Ureter (tissue), 1 donor: Measurements from ENCODE around the gene TTK. TPM values are rescaled to one million over a fixed set of nuclear protein-coding genes. Genes with fewer than 3 reads are reported as not detected.
"Not testable (repeated sequence)": the region's sequence is repeated elsewhere in the genome, so short reads cannot be mapped to it uniquely, and the experiment has no call there.

Experiments used
- DNase-seq: peaks from one replicate; pipeline ENCODE4 v3.0.0-alpha.2; 2020; ENCODE audit warnings: low spot score
- total RNA-seq: library from RNA; stranded (reverse); gene quantifications from one replicate; pipeline ENCODE4 v1.2.4, GENCODE V29; 2023
- donor health status: DM: yes; HTN: yes; CAD: no.

The TTK gene
- total RNA-seq, 1 donor from 2014 or later: 1.5 TPM

GRCh38 chr6:80021591-80021990 is 17.1 kb downstream of the TTK start:
- no peak for DNase-seq

- DNase-seq: no peak
These were observed 18.4 kb downstream of the TTK start for GRCh38 chr6:80022803-80023202.

- DNase-seq: no peak
These were observed 24.1 kb downstream of the TTK start for GRCh38 chr6:80028589-80028988.

- no peak for DNase-seq
These were observed 25.0 kb downstream of the TTK start for GRCh38 chr6:80029470-80029869.

- not testable (repeated sequence) for DNase-seq
These were observed 43.8 kb downstream of the TTK start for GRCh38 chr6:80048220-80048619.

GRCh38 chr6:80060774-80061173 is 56.3 kb downstream of the TTK start:
- no peak for DNase-seq

GRCh38 chr6:80068146-80068545 is 63.7 kb downstream of the TTK start:
- DNase-seq: not testable (repeated sequence)

GRCh38 chr6:80070431-80070830 is 66.0 kb downstream of the TTK start:
- DNase-seq: not testable (repeated sequence)

- no peak for DNase-seq
These were observed 72.6 kb downstream of the TTK start for GRCh38 chr6:80077067-80077466.

- DNase-seq: no peak
These were observed 84.2 kb downstream of the TTK start for GRCh38 chr6:80088637-80089036.

GRCh38 chr6:80091506-80091905 is 87.1 kb downstream of the TTK start:
- no peak for DNase-seq

Other genes starting within 250 kb of the TTK start
- gene ELOVL4, start 57.1 kb upstream of the TTK start, total RNA-seq: 1.4 TPM
- gene BCKDHB, start 102.0 kb downstream of the TTK start, total RNA-seq: 35.6 TPM